Chondrocyte (in vitro differentiated cells): ENCODE measurements around the gene RNF215. TPM values are rescaled to one million over a fixed set of nuclear protein-coding genes. Genes with fewer than 3 reads are reported as not detected.

Experiments
- DNase-seq: peaks from one replicate; pipeline ENCODE4 v3.0.0; 2021; ENCODE audit warnings: mixed read lengths, low spot score
- H3K27ac Mint-ChIP-seq: one replicate; pipeline ENCODE4 v1.8.0; 2021; ENCODE audit warnings: mild to moderate bottlenecking, moderate library complexity, mixed read lengths; ENCODE audit not compliant: unreplicated experiment
- H3K27me3 Mint-ChIP-seq: 2 replicates; pipeline ENCODE4 v1.8.0; 2021; ENCODE audit warnings: low read depth, mixed read lengths
- H3K36me3 Mint-ChIP-seq: 2 replicates; pipeline ENCODE4 v1.8.0; 2021; ENCODE audit warnings: low read depth, mixed read lengths
- H3K4me1 Mint-ChIP-seq: 2 replicates; pipeline ENCODE4 v1.8.0; 2021; ENCODE audit warnings: low read depth, mild to moderate bottlenecking, mixed read lengths
- H3K4me3 Mint-ChIP-seq: one replicate; pipeline ENCODE4 v1.8.0; 2021; ENCODE audit warnings: mild to moderate bottlenecking, moderate library complexity, mixed read lengths; ENCODE audit not compliant: unreplicated experiment
- H3K9me3 Mint-ChIP-seq: 2 replicates; pipeline ENCODE4 v1.8.0; 2021; ENCODE audit warnings: low read depth, mixed read lengths
- total RNA-seq: library from RNA; stranded (reverse); gene quantifications from 3 replicates; pipeline ENCODE4 v1.2.1, GENCODE V29; 2021
- TF ChIP-seq, protein P1 (sequence below): fragments of 200-600 bp; sonication (generic); IDR thresholded peaks from 2 replicates; pipeline ENCODE4 v1.5.0; 2021; ENCODE audit warnings: antibody characterized with exemption, mild to moderate bottlenecking, moderate library complexity

RNF215 gene
- total RNA-seq, 1 donor from 2014 or later, result 35.2 TPM

DNA sequence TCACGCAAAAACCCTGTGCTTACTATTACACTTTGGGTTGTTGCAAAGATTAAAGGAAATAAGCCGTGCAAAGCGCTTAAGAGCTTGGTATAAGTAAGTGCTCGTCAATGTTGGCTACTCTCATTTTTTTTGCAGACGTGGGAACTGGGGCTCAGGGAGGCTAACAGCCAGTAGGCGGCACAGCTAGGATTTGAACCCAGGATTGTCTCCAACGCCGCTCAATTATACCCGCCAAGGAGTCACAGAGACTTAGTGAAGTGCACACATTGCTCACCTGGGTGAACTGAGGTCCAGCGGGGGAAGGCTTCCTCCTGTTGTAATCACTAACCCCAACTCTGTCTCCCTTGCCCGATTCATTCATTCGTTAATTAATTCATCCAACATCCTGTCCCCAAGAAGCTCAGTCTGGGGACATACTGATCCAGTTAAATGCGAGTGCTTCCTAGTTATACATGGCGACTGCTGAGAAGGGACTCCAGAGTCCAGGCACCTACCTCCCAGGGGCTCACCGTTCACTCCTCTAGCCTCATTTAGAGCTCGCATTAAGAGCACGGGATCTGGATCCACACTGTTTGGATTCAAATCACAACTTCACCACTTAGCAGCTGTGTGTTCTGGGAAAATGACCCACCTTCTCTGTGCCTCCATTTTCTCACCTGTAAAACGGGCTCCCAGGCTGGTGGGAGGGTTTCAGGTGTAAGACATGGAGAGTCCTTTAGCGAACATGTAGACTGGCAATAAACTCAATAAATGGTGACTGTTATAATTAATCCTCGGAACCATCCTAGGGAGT lies 37.5 kb upstream of the RNF215 start:
- TF ChIP-seq, protein P1, sequence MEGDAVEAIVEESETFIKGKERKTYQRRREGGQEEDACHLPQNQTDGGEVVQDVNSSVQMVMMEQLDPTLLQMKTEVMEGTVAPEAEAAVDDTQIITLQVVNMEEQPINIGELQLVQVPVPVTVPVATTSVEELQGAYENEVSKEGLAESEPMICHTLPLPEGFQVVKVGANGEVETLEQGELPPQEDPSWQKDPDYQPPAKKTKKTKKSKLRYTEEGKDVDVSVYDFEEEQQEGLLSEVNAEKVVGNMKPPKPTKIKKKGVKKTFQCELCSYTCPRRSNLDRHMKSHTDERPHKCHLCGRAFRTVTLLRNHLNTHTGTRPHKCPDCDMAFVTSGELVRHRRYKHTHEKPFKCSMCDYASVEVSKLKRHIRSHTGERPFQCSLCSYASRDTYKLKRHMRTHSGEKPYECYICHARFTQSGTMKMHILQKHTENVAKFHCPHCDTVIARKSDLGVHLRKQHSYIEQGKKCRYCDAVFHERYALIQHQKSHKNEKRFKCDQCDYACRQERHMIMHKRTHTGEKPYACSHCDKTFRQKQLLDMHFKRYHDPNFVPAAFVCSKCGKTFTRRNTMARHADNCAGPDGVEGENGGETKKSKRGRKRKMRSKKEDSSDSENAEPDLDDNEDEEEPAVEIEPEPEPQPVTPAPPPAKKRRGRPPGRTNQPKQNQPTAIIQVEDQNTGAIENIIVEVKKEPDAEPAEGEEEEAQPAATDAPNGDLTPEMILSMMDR, result no peak
- H3K4me3 Mint-ChIP-seq, result peak overlapping the region; percentile 80
- no peaks in the 10 kb centered on the region for H3K9me3 Mint-ChIP-seq
- peaks cover 59% of the 10 kb centered on the region for H3K4me1 Mint-ChIP-seq
- H3K36me3 Mint-ChIP-seq, result peaks cover 2% of the 10 kb centered on the region
- H3K27ac Mint-ChIP-seq, result peak overlapping the region; percentile 99
- no peak for DNase-seq
- no peaks in the 10 kb centered on the region for H3K27me3 Mint-ChIP-seq

DNA sequence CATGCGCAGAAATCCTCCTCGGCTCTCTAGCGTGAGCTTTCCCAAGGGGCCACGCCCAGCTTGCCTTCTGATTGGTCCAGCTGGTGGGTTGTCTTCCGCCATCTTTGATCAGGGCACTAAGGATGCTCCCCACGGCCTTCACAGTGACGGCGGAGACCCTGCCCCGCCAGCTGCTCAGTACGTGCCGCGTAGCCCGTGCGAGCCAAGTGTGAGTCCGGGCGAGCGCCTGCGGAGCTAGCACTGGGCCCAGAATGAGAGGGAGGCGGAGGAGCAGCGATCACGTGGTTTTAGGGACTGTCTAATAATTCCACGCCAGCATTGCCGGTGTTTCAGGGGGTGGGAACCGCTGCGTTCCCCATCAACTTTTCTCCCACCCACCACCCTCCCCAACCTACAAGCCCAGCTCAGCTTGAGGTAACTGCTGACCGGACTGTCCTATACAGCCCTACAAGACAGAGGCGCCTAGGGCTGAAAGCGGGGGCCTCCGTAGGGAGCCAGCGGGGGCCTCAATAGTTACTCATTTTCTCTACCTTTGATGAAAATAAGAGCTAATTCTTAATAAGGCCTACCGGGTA lies 36.8 kb upstream of the RNF215 start:
- Mint-ChIP-seq H3K9me3 (no peaks in the 10 kb centered on the region), H3K27me3 (no peaks in the 10 kb centered on the region), H3K27ac (peak overlapping the region; percentile 99), H3K4me3 (peak overlapping the region; percentile 80), H3K36me3 (peaks cover 2% of the 10 kb centered on the region), H3K4me1 (peaks cover 59% of the 10 kb centered on the region)
- TF ChIP-seq, protein P1, result no peak
- DNase-seq, result peak; percentile 100

DNA sequence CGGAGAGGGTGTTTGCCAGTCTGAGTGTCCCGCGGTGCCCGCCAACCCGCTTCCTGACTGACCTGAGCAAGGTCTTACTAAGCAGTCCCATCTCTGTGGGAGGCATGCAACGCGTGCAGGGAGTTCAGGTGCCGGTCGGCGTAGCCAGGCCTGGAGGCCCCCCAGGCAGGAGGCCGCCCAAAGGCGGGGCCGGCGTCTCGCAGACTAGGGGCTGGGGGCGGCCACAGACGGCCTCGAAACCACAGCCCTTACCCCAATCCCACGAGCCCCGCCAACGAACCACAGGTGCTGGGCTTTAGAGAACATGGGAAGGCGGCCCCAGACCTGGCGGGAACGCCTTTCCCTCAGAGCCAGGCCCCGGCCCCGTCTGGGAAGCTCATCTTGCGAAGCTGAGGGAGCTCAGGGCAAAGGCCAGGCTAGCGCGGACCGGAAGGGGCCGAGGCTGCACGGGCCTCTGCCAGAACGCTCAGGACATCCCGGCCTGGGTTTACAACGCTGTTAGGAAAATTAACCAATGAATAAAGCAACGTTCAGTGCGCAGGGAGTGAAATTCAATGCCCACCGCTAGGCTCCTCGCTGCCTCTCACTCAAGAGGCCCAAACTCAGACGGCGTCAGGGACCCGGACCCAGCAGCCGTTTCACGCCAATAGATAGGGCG lies 36.2 kb upstream of the RNF215 start:
- H3K9me3 Mint-ChIP-seq, result no peaks in the 10 kb centered on the region
- peaks cover 2% of the 10 kb centered on the region for H3K36me3 Mint-ChIP-seq
- TF ChIP-seq, protein P1, result peak; percentile 35
- H3K27me3 Mint-ChIP-seq, result no peaks in the 10 kb centered on the region
- H3K4me1 Mint-ChIP-seq, result peaks cover 59% of the 10 kb centered on the region
- DNase-seq, result no peak
- H3K4me3 Mint-ChIP-seq, result peak overlapping the region; percentile 80
- H3K27ac Mint-ChIP-seq, result peak overlapping the region; percentile 99

DNA sequence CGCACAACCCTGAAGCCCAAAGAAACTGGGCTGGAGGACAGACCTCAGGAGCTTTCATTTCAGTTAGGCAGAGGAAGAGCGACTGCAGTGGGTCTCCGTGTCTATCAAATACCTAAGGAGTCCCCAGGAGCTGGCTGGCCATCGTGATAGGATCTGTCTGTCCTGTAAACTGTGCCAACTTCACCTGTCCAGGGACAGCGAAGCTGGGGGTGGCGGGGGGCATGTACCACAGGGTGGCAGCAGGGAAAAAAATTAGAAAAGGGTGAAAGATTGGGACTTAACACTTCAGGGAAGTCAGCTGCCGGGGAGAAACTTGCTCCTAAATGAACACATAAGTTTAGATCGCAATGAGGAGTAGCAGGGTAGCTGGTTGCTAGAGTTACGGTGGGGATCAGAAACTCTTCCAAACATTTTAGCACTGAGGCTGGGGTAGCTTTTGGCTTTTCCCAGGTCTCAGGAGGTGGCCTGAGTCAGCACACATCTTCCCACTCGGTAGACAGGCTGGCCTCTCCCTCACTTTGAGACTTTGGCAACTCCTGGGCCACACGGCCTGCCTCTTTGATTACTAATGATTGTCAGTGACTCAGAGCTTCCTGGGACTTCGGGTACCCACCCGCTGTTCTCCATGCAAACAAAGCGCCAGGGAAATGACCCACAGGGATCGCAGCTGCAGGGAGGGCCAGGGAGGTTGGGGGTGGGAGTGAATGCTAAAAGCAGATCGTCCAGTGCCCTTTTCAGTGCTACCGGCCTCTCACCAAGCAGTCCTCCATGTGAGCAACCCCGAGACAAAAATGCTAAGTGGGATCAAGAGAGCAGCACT lies 35.5 kb upstream of the RNF215 start:
- Mint-ChIP-seq H3K4me1 (peaks cover 59% of the 10 kb centered on the region), H3K36me3 (peaks cover 2% of the 10 kb centered on the region), H3K27me3 (no peaks in the 10 kb centered on the region), H3K9me3 (no peaks in the 10 kb centered on the region), H3K4me3 (peak overlapping the region; percentile 80), H3K27ac (peak overlapping the region; percentile 99)
- TF ChIP-seq, protein P1, result no peak
- DNase-seq, result no peak
